K562 (cell line): ENCODE data around the gene NR2C2AP. TPM values are rescaled to one million over a fixed set of nuclear protein-coding genes. Genes with fewer than 3 reads are reported as not detected.

Experiments used
- ATAC-seq: fragments of 200-7000 bp; cut with Tn5 transposase; 3 replicates; pipeline ENCODE4 v1.9.1; 2020; ENCODE audit warnings: moderate library complexity
- BruUV-seq: library from RNA; stranded (reverse); fragments of 400-500 nt; replicated peaks from 2 replicates; lab custom pipeline; 2021; lab: Mats Ljungman, UMichigan
- CTCF ChIA-PET: fragments of 300-600 bp; formaldehyde crosslinking; extraction: SDS; loops from one replicate; lab custom pipeline; 2021; ENCODE audit warnings: low intra/inter-chr PET ratio; lab: Yijun Ruan, JAX
- POLR2A ChIA-PET: fragments of 300-600, 350-650 bp; sonication (Branson Sonifier 250); formaldehyde crosslinking; extraction: SDS; loops from one replicate; lab custom pipeline; 2021; ENCODE audit warnings: antibody characterized with exemption, inconsistent platforms; lab: Yijun Ruan, JAX
- DNase-seq, 4 experiments: peaks; one replicate each; pipeline versions ENCODE4 v3.0.0 to v3.0.0-alpha.2; 2011 to 2018; ENCODE audit warnings: low spot score in 3 of 4, mixed read lengths in 3 of 4; ENCODE audit errors: extremely low read depth in 1 of 4
- FAIRE-seq: peaks from 2 replicates; lab custom pipeline; 2011; peaks lifted over from hg19 to GRCh38; lab: Jason Lieb, UNC
- H2AFZ ChIP-seq: 2 replicates; pipeline ENCODE4 v1.6.0; 2011; ENCODE audit warnings: low read depth, low read length, control low read depth, inconsistent platforms
- H3K27ac ChIP-seq: fragments of 200-600 bp; 3 replicates; pipeline ENCODE4 v1.8.0; 2011; ENCODE audit warnings: low read depth, mild to moderate bottlenecking, control low read depth, inconsistent platforms, low read length, moderate library complexity, mixed read lengths; ENCODE audit errors: extremely low read depth
- H3K27me3 ChIP-seq, 2 experiments: fragments of 300-600 bp in 1 of 2; 2 replicates in 1 of 2; 3 replicates in 1 of 2; pipeline versions ENCODE4 v1.6.0 to v1.8.0; 2011; ENCODE audit warnings: inconsistent platforms in 2 of 2, low read length in 2 of 2, mild to moderate bottlenecking in 1 of 2, mixed read lengths in 1 of 2, moderate library complexity in 1 of 2; ENCODE audit not compliant: control insufficient read depth in 2 of 2, insufficient read depth in 2 of 2
- H3K36me3 ChIP-seq: fragments of 300-600 bp; 3 replicates; pipeline ENCODE4 v1.8.0; 2011; ENCODE audit warnings: mild to moderate bottlenecking, low read length, inconsistent platforms; ENCODE audit not compliant: control insufficient read depth, insufficient read depth
- H3K4me1 ChIP-seq, 2 experiments: fragments of 200-600 bp in 1 of 2; replicated peaks in 1 of 2; 2 replicates in 1 of 2; 3 replicates in 1 of 2; pipeline versions ENCODE4 v1.5.1 to v1.8.0; 2011; ENCODE audit warnings: inconsistent platforms in 2 of 2, low read length in 2 of 2, mild to moderate bottlenecking in 1 of 2, mixed read lengths in 1 of 2, moderate library complexity in 1 of 2; ENCODE audit not compliant: control insufficient read depth in 2 of 2, insufficient read depth in 2 of 2
- H3K4me2 ChIP-seq: 2 replicates; pipeline ENCODE4 v1.6.1; 2011; ENCODE audit warnings: low read length, control low read depth, inconsistent platforms, mixed read lengths; ENCODE audit not compliant: insufficient read depth
- H3K4me3 ChIP-seq: fragments of 200-600 bp; sonication (generic), shearing (Covaris generic); 2 replicates; pipeline ENCODE4 v1.5.1; 2016; ENCODE audit warnings: control low read depth, inconsistent platforms
- H3K79me2 ChIP-seq: fragments of 200-600 bp; 3 replicates; pipeline ENCODE4 v1.8.0; 2011; ENCODE audit warnings: low read length, inconsistent platforms; ENCODE audit not compliant: control insufficient read depth, insufficient read depth
- H3K9ac ChIP-seq, 2 experiments: 2 replicates each; pipeline versions ENCODE4 v1.6.0 to v1.6.1; 2011; ENCODE audit warnings: low read depth in 2 of 2, low read length in 2 of 2, control low read depth in 1 of 2, inconsistent platforms in 1 of 2, mild to moderate bottlenecking in 1 of 2, mixed read lengths in 1 of 2; ENCODE audit not compliant: insufficient read depth in 1 of 2
- H3K9me1 ChIP-seq: one replicate; pipeline ENCODE4 v1.6.0; 2011; ENCODE audit warnings: inconsistent platforms, mild to moderate bottlenecking, low read length, moderate library complexity; ENCODE audit not compliant: control insufficient read depth, insufficient read depth
- H3K9me3 ChIP-seq: replicated peaks from 2 replicates; pipeline ENCODE4 v1.5.1; 2011; ENCODE audit warnings: low read depth, low read length, inconsistent platforms; ENCODE audit not compliant: control insufficient read depth, insufficient read depth
- H4K20me1 ChIP-seq: replicated peaks from 2 replicates; pipeline ENCODE4 v1.6.1; 2011; ENCODE audit warnings: low read length, inconsistent platforms, mixed read lengths; ENCODE audit not compliant: control insufficient read depth, insufficient read depth
- DNMT1 ChIP-seq: fragments of 450-650 bp; IDR thresholded peaks from 2 replicates; pipeline ENCODE4 v1.6.1; 2016; ENCODE audit warnings: antibody characterized with exemption, mild to moderate bottlenecking
- GTF2F1 ChIP-seq: IDR thresholded peaks from 2 replicates; pipeline ENCODE4 v1.6.1; 2011; ENCODE audit warnings: low read depth, low read length, improper control_type of control experiment
- HEY1 ChIP-seq: fragments of 250-450 bp; sonication (Bioruptor Pico); IDR thresholded peaks from 2 replicates; pipeline ENCODE4 v1.5.0; 2020; ENCODE audit warnings: mild to moderate bottlenecking, moderate library complexity, borderline replicate concordance
- HNRNPL ChIP-seq: fragments of 200-400 bp; formaldehyde crosslinking; IDR thresholded peaks from 2 replicates; pipeline ENCODE4 v1.6.1; 2017; ENCODE audit warnings: low read depth, mild to moderate bottlenecking, low read length
- KDM1A ChIP-seq, 2 experiments: fragments of 450-650 bp; IDR thresholded peaks; 2 replicates each; pipeline ENCODE4 v1.6.1; 2016; ENCODE audit warnings: mild to moderate bottlenecking in 2 of 2
- KDM5B ChIP-seq: fragments of 200-600 bp; sonication (generic); IDR thresholded peaks from 2 replicates; pipeline ENCODE4 v1.6.1; 2012; ENCODE audit warnings: low read depth, mild to moderate bottlenecking, moderate library complexity, low read length, control low read depth, inconsistent platforms; ENCODE audit not compliant: insufficient replicate concordance
- MAZ ChIP-seq, 2 experiments: fragments of 450-650 bp in 1 of 2; sonication (generic) in 1 of 2; formaldehyde crosslinking; IDR thresholded peaks in 1 of 2; conservative IDR thresholded peaks in 1 of 2; 2 replicates each; pipeline versions ENCODE4 v1.4.0 to v1.5.0; 2020; ENCODE audit warnings: mild to moderate bottlenecking in 1 of 2, missing genetic modification reagents in 1 of 2
- NCOR1 ChIP-seq: fragments of 450-650 bp; IDR thresholded peaks from 2 replicates; pipeline ENCODE4 v1.6.1; 2016; ENCODE audit warnings: mild to moderate bottlenecking, moderate library complexity
- PTTG1 ChIP-seq: fragments of 450-650 bp; IDR thresholded peaks from 2 replicates; pipeline ENCODE4 v1.6.1; 2016; ENCODE audit warnings: low read depth, mild to moderate bottlenecking, missing genetic modification characterization, missing compliant biosample characterization
- SUPT5H ChIP-seq: fragments of 450-650 bp; IDR thresholded peaks from 2 replicates; pipeline ENCODE4 v1.6.1; 2016
- TAF15 ChIP-seq: fragments of 200-400 bp; formaldehyde crosslinking; IDR thresholded peaks from 2 replicates; pipeline ENCODE4 v1.6.1; 2017; ENCODE audit warnings: mild to moderate bottlenecking, low read depth, low read length, moderate library complexity
- USF1 ChIP-seq: sonication (generic); formaldehyde crosslinking; IDR thresholded peaks from 2 replicates; pipeline ENCODE4 v1.9.0; 2022; ENCODE audit warnings: mild to moderate bottlenecking, missing genetic modification reagents
- ZC3H8 ChIP-seq: fragments of 450-650 bp; IDR thresholded peaks from 2 replicates; pipeline ENCODE4 v1.6.1; 2017
- ZNF175 ChIP-seq: fragments of 200-800 bp; sonication (Bioruptor generic); IDR thresholded peaks from 2 replicates; pipeline ENCODE4 v1.6.1; 2016; ENCODE audit warnings: low read depth, mild to moderate bottlenecking, missing genetic modification characterization, missing compliant biosample characterization
- ZNF217 ChIP-seq: sonication (generic); formaldehyde crosslinking; IDR thresholded peaks from 2 replicates; pipeline ENCODE4 v1.8.0; 2022; ENCODE audit warnings: mild to moderate bottlenecking, missing genetic modification reagents
- ZNF274 ChIP-seq: IDR thresholded peaks from 2 replicates; pipeline ENCODE4 v1.6.1; 2011; ENCODE audit warnings: low read depth, mild to moderate bottlenecking, low read length, moderate library complexity, borderline replicate concordance
- ZNF398 ChIP-seq: fragments of 250-450 bp; sonication (Bioruptor Pico); IDR thresholded peaks from 2 replicates; pipeline ENCODE4 v1.8.0; 2021; ENCODE audit warnings: moderate library complexity, mild to moderate bottlenecking, inconsistent platforms
- ZNF76 ChIP-seq: fragments of 250-450 bp; sonication (Bioruptor Pico); IDR thresholded peaks from 2 replicates; pipeline ENCODE4 v1.4.0; 2020; ENCODE audit warnings: mild to moderate bottlenecking, moderate library complexity, borderline replicate concordance
- WGBS: fragments of 100-300 bp; shearing (Covaris generic); methylation state at CpG from one replicate; pipeline ENCODE4 v1.1.6; 2016; ENCODE audit warnings: low coverage, mixed read lengths; ENCODE audit not compliant: insufficient coverage; ENCODE audit errors: missing lambda C conversion rate; 5-methylcytosine and 5-hydroxymethylcytosine counted together
- in situ Hi-C: fragments of 300-500 bp; cut with MboI; formaldehyde crosslinking; loops from 4 replicates; pipeline ENCODE4 v1.15.0; 2018; ENCODE audit warnings: inconsistent platforms, mixed read lengths
- intact Hi-C: fragments of 100-400 bp; cut with micrococcal nuclease; formaldehyde crosslinking; loops from 2 replicates; pipeline ENCODE4 v1.14.2; 2022
- polyA plus RNA-seq, 8 experiments: library from polyadenylated mRNA; depleted of rRNA in 4 of 8; stranded (reverse) in 5 of 8; unstranded in 3 of 8; fragments of >200 nt; fragmentation: Nextera tagmentation in 2 of 8; fragmentation: Illumina TruSeq in 1 of 8; extraction: Ambion mirVana in 2 of 8; extraction: Trizol in 1 of 8; gene quantifications; 2 replicates each; pipeline versions ENCODE4 v1.2.1 to v1.2.3, GENCODE V29; 2011 to 2014; ENCODE audit warnings: inconsistent platforms in 1 of 8, missing spikeins in 1 of 8
- total RNA-seq, 7 experiments: library from RNA; depleted of rRNA in 6 of 7; stranded (reverse); fragments of >200 nt in 6 of 7; fragmentation: Illumina TruSeq in 2 of 7; extraction: Trizol in 2 of 7; gene quantifications; 2 replicates each; pipeline versions ENCODE4 v1.2.1 to v1.2.3, GENCODE V29; 2011 to 2021; ENCODE audit warnings: low replicate concordance in 1 of 7
- TF ChIP-seq, protein P1 (sequence below): sonication (generic); formaldehyde crosslinking; IDR thresholded peaks from 2 replicates; pipeline ENCODE4 v1.8.0; 2022; ENCODE audit warnings: missing genetic modification reagents, mild to moderate bottlenecking, moderate library complexity, borderline replicate concordance
- TF ChIP-seq, protein P2 (sequence below): fragments of 450-650 bp; IDR thresholded peaks from 2 replicates; pipeline ENCODE4 v1.6.1; 2016; ENCODE audit warnings: missing biosample characterization, missing genetic modification characterization

Gene NR2C2AP
- total and polyA plus RNA-seq, 9 of the 15 experiments (the other 6 are each of a cell fraction or from before 2014, with no cell fraction given), result 23.7 to 77.4 (median 32.4) TPM

DNA sequence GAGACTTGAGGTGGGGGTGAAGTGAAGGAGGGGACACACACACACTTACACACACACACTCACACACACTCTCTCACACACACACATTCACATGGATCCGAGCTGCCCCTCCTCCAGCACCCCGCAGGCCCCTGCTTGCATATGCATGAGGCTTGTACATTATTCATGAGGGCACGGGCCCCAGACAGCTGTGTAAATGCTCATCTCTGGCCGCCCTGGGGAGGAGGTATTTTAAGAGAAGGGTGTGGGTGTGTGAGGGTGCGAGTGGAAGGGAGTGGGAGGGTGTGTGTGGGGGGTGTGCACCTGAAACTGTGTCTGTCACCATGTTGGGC is 10.9 kb upstream of the NR2C2AP start:
- H3K4me3 ChIP-seq, result no peak overlapping the region
- in situ Hi-C loops, result no loop called here
- no peaks in the 10 kb centered on the region for H3K36me3 ChIP-seq
- H3K79me2 ChIP-seq, result no peaks in the 10 kb centered on the region
- peaks cover 3% of the 10 kb centered on the region for H3K9me1 ChIP-seq
- no peak overlapping the region for H2AFZ ChIP-seq
- ChIA-PET CTCF (no interaction called here), POLR2A (interaction anchor here (0.6 to 1.5 kb wide), 2 partner anchors 13 to 15 kb away, joined by 3 to 4 read pairs; no protein-coding TSS in a partner anchor)
- ATAC-seq (peak; percentile 49; the same call in 2 of the 3 replicates), FAIRE-seq (no peak), DNase-seq (no peak)
- peaks cover 2 to 14% of the 10 kb centered on the region in 2 experiments; a peak in 3 of 5 replicates for H3K4me1 ChIP-seq
- H3K27ac ChIP-seq, result no peak overlapping the region
- H3K4me2 ChIP-seq, result no peak overlapping the region
- H3K9ac ChIP-seq, result no peak overlapping the region
- BruUV-seq, result no TSS peak
- H4K20me1 ChIP-seq, result no peaks in the 10 kb centered on the region; the same call in 1 of the 2 replicates
- peaks cover 2% of the 10 kb centered on the region for H3K9me3 ChIP-seq
- intact Hi-C loops, result no loop called here
- TF ChIP-seq SUPT5H (no peak), NCOR1 (no peak), HEY1 (CRISPR knock-in tag) (no peak), ZNF398 (CRISPR knock-in tag) (no peak), KDM5B (no peak), PTTG1 (tag) (no peak), MAZ (CRISPR knock-in tag; conservative IDR thresholded peaks at IDR 0.05 in 1 of 2, IDR thresholded peaks at IDR 0.05 in 1 of 2) (no peak), ZNF217 (CRISPR knock-in tag) (no peak), ZC3H8 (no peak), TAF15 (no peak), GTF2F1 (no peak), KDM1A (IDR thresholded peaks at IDR 0.05) (no peak), USF1 (no peak), ZNF274 (no peak), DNMT1 (no peak), ZNF175 (CRISPR knock-in tag) (no peak), ZNF76 (no peak), HNRNPL (no peak)
- TF ChIP-seq, protein P1, sequence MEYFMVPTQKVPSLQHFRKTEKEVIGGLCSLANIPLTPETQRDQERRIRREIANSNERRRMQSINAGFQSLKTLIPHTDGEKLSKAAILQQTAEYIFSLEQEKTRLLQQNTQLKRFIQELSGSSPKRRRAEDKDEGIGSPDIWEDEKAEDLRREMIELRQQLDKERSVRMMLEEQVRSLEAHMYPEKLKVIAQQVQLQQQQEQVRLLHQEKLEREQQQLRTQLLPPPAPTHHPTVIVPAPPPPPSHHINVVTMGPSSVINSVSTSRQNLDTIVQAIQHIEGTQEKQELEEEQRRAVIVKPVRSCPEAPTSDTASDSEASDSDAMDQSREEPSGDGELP (CRISPR knock-in tag), result no peak
- TF ChIP-seq, protein P2, sequence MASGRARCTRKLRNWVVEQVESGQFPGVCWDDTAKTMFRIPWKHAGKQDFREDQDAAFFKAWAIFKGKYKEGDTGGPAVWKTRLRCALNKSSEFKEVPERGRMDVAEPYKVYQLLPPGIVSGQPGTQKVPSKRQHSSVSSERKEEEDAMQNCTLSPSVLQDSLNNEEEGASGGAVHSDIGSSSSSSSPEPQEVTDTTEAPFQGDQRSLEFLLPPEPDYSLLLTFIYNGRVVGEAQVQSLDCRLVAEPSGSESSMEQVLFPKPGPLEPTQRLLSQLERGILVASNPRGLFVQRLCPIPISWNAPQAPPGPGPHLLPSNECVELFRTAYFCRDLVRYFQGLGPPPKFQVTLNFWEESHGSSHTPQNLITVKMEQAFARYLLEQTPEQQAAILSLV (tag), result no peak
- H3K27me3 ChIP-seq, result peaks cover 12 to 42% of the 10 kb centered on the region in 2 experiments
- WGBS, result 0% methylated on average over 5 of the region's 5 CpGs
